ENCODE results near the gene ITGB8.

DNA sequence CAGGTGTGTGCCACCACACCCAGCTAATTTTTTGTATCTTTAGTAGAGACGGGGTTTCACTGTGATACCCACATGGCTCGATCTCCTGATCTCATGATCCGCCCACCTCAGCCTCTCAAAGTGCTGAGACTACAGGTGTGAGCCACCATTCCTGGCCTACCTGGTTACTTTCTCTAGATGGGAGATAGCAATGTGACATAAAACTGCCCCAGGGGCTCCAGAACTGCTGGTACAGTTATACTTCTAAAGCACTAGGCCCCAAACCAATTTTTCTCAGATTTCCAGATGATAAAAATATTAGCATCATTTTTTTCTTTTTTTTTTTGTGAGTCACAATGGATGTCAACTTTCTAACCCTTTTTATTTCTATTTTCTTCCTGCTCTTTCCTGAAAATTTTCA, 27.4 kb downstream of the ITGB8 start:
- TF ChIP-seq, protein P1, sequence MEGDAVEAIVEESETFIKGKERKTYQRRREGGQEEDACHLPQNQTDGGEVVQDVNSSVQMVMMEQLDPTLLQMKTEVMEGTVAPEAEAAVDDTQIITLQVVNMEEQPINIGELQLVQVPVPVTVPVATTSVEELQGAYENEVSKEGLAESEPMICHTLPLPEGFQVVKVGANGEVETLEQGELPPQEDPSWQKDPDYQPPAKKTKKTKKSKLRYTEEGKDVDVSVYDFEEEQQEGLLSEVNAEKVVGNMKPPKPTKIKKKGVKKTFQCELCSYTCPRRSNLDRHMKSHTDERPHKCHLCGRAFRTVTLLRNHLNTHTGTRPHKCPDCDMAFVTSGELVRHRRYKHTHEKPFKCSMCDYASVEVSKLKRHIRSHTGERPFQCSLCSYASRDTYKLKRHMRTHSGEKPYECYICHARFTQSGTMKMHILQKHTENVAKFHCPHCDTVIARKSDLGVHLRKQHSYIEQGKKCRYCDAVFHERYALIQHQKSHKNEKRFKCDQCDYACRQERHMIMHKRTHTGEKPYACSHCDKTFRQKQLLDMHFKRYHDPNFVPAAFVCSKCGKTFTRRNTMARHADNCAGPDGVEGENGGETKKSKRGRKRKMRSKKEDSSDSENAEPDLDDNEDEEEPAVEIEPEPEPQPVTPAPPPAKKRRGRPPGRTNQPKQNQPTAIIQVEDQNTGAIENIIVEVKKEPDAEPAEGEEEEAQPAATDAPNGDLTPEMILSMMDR (conservative IDR thresholded peaks at IDR 0.05; ENCODE audit: low read depth in 2 of 2), result no peak
- TF ChIP-seq POLR2AphosphoS5 (IDR thresholded peaks at IDR 0.05; ENCODE audit: low read depth), result no peak
- TF ChIP-seq EZH2 (IDR thresholded peaks at IDR 0.05; ENCODE audit: low read depth, unreplicated experiment), result no peak
- TF ChIP-seq EZH2phosphoT487 (IDR thresholded peaks at IDR 0.05; ENCODE audit: unreplicated experiment), result no peak
- TF ChIP-seq NANOG (IDR thresholded peaks at IDR 0.05; ENCODE audit: borderline replicate concordance), result no peak
- TF ChIP-seq JUNB (IDR thresholded peaks at IDR 0.05; ENCODE audit: unreplicated experiment), result no peak
- TF ChIP-seq, protein P2, sequence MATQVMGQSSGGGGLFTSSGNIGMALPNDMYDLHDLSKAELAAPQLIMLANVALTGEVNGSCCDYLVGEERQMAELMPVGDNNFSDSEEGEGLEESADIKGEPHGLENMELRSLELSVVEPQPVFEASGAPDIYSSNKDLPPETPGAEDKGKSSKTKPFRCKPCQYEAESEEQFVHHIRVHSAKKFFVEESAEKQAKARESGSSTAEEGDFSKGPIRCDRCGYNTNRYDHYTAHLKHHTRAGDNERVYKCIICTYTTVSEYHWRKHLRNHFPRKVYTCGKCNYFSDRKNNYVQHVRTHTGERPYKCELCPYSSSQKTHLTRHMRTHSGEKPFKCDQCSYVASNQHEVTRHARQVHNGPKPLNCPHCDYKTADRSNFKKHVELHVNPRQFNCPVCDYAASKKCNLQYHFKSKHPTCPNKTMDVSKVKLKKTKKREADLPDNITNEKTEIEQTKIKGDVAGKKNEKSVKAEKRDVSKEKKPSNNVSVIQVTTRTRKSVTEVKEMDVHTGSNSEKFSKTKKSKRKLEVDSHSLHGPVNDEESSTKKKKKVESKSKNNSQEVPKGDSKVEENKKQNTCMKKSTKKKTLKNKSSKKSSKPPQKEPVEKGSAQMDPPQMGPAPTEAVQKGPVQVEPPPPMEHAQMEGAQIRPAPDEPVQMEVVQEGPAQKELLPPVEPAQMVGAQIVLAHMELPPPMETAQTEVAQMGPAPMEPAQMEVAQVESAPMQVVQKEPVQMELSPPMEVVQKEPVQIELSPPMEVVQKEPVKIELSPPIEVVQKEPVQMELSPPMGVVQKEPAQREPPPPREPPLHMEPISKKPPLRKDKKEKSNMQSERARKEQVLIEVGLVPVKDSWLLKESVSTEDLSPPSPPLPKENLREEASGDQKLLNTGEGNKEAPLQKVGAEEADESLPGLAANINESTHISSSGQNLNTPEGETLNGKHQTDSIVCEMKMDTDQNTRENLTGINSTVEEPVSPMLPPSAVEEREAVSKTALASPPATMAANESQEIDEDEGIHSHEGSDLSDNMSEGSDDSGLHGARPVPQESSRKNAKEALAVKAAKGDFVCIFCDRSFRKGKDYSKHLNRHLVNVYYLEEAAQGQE (IDR thresholded peaks at IDR 0.05; ENCODE audit: unreplicated experiment), result no peak
- TF ChIP-seq CREB1 (CRISPR knock-in tag; IDR thresholded peaks at IDR 0.05; ENCODE audit: low read depth), result no peak
- TF ChIP-seq, protein P3, sequence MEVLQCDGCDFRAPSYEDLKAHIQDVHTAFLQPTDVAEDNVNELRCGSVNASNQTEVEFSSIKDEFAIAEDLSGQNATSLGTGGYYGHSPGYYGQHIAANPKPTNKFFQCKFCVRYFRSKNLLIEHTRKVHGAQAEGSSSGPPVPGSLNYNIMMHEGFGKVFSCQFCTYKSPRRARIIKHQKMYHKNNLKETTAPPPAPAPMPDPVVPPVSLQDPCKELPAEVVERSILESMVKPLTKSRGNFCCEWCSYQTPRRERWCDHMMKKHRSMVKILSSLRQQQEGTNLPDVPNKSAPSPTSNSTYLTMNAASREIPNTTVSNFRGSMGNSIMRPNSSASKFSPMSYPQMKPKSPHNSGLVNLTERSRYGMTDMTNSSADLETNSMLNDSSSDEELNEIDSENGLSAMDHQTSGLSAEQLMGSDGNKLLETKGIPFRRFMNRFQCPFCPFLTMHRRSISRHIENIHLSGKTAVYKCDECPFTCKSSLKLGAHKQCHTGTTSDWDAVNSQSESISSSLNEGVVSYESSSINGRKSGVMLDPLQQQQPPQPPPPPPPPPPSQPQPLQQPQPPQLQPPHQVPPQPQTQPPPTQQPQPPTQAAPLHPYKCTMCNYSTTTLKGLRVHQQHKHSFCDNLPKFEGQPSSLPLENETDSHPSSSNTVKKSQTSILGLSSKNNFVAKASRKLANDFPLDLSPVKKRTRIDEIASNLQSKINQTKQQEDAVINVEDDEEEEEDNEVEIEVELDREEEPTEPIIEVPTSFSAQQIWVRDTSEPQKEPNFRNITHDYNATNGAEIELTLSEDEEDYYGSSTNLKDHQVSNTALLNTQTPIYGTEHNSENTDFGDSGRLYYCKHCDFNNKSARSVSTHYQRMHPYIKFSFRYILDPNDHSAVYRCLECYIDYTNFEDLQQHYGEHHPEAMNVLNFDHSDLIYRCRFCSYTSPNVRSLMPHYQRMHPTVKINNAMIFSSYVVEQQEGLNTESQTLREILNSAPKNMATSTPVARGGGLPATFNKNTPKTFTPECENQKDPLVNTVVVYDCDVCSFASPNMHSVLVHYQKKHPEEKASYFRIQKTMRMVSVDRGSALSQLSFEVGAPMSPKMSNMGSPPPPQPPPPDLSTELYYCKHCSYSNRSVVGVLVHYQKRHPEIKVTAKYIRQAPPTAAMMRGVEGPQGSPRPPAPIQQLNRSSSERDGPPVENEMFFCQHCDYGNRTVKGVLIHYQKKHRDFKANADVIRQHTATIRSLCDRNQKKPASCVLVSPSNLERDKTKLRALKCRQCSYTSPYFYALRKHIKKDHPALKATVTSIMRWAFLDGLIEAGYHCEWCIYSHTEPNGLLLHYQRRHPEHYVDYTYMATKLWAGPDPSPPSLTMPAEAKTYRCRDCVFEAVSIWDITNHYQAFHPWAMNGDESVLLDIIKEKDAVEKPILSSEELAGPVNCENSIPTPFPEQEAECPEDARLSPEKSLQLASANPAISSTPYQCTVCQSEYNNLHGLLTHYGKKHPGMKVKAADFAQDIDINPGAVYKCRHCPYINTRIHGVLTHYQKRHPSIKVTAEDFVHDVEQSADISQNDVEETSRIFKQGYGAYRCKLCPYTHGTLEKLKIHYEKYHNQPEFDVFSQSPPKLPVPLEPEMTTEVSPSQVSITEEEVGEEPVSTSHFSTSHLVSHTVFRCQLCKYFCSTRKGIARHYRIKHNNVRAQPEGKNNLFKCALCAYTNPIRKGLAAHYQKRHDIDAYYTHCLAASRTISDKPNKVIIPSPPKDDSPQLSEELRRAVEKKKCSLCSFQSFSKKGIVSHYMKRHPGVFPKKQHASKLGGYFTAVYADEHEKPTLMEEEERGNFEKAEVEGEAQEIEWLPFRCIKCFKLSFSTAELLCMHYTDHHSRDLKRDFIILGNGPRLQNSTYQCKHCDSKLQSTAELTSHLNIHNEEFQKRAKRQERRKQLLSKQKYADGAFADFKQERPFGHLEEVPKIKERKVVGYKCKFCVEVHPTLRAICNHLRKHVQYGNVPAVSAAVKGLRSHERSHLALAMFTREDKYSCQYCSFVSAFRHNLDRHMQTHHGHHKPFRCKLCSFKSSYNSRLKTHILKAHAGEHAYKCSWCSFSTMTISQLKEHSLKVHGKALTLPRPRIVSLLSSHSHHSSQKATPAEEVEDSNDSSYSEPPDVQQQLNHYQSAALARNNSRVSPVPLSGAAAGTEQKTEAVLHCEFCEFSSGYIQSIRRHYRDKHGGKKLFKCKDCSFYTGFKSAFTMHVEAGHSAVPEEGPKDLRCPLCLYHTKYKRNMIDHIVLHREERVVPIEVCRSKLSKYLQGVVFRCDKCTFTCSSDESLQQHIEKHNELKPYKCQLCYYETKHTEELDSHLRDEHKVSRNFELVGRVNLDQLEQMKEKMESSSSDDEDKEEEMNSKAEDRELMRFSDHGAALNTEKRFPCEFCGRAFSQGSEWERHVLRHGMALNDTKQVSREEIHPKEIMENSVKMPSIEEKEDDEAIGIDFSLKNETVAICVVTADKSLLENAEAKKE (CRISPR knock-in tag; IDR thresholded peaks at IDR 0.05), result no peak
- TF ChIP-seq, protein P4, sequence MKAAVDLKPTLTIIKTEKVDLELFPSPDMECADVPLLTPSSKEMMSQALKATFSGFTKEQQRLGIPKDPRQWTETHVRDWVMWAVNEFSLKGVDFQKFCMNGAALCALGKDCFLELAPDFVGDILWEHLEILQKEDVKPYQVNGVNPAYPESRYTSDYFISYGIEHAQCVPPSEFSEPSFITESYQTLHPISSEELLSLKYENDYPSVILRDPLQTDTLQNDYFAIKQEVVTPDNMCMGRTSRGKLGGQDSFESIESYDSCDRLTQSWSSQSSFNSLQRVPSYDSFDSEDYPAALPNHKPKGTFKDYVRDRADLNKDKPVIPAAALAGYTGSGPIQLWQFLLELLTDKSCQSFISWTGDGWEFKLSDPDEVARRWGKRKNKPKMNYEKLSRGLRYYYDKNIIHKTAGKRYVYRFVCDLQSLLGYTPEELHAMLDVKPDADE (IDR thresholded peaks at IDR 0.05), result no peak
- TF ChIP-seq STAT1 (IDR thresholded peaks at IDR 0.05; ENCODE audit: unreplicated experiment), result no peak
- TF ChIP-seq ZNF331 (CRISPR knock-in tag; IDR thresholded peaks at IDR 0.05; ENCODE audit: low read depth), result no peak

Measured in GM23338 (cell line).